Fibroblast of lung (primary cell): Measurements from ENCODE around the gene PACRG. TPM values are rescaled to one million over a fixed set of nuclear protein-coding genes. Genes with fewer than 3 reads are reported as not detected.

Source experiments
- DNase-seq, 2 donors: peaks; one replicate each; pipeline versions ENCODE4 v3.0.0 to v3.0.0-alpha.2; 2010; ENCODE audit warnings: low read depth in 2 of 2
- H2AFZ ChIP-seq: 2 replicates; pipeline ENCODE4 v1.5.1; 2012; ENCODE audit warnings: low read length, control low read depth, inconsistent platforms
- H3K27ac ChIP-seq: 2 replicates; pipeline ENCODE4 v1.5.1; 2011; ENCODE audit warnings: low read length, control low read depth; ENCODE audit not compliant: insufficient read depth
- H3K27me3 ChIP-seq: 2 replicates; pipeline ENCODE4 v1.5.1; 2011; ENCODE audit warnings: mild to moderate bottlenecking, low read length; ENCODE audit not compliant: control insufficient read depth, insufficient read depth
- H3K36me3 ChIP-seq: 2 replicates; pipeline ENCODE4 v1.5.1; 2011; ENCODE audit warnings: low read length; ENCODE audit not compliant: control insufficient read depth, insufficient read depth
- H3K4me1 ChIP-seq: 2 replicates; pipeline ENCODE4 v1.5.1; 2011; ENCODE audit warnings: low read length; ENCODE audit not compliant: control insufficient read depth, insufficient read depth; ENCODE audit errors: extremely low read depth
- H3K4me2 ChIP-seq: 2 replicates; pipeline ENCODE4 v1.5.1; 2011; ENCODE audit warnings: low read length, control low read depth; ENCODE audit not compliant: insufficient read depth; ENCODE audit errors: extremely low read depth
- H3K4me3 ChIP-seq, 4 experiments: fragments of 200-600 bp in 1 of 4; sonication (generic) in 1 of 4; replicated peaks in 1 of 4; 2 replicates each; pipeline ENCODE4 v1.5.1; 2011 to 2016; ENCODE audit warnings: low read length in 4 of 4, low read depth in 3 of 4, mild to moderate bottlenecking in 3 of 4, control low read depth in 2 of 4, inconsistent platforms in 1 of 4, mixed read lengths in 1 of 4; ENCODE audit not compliant: insufficient read depth in 1 of 4; ENCODE audit errors: control extremely low read depth in 1 of 4
- H3K79me2 ChIP-seq: 2 replicates; pipeline ENCODE4 v1.5.1; 2012; ENCODE audit warnings: mild to moderate bottlenecking, low read length, inconsistent platforms; ENCODE audit not compliant: control insufficient read depth, insufficient read depth
- H3K9ac ChIP-seq: 2 replicates; pipeline ENCODE4 v1.5.1; 2011; ENCODE audit warnings: mild to moderate bottlenecking, low read length, control low read depth; ENCODE audit not compliant: insufficient read depth
- H3K9me3 ChIP-seq: 2 replicates; pipeline ENCODE4 v1.5.1; 2012; ENCODE audit warnings: low read depth, low read length; ENCODE audit not compliant: control insufficient read depth, insufficient read depth
- H4K20me1 ChIP-seq: 2 replicates; pipeline ENCODE4 v1.5.1; 2011; ENCODE audit warnings: low read length; ENCODE audit not compliant: control insufficient read depth, insufficient read depth; ENCODE audit errors: extremely low read depth
- EZH2 ChIP-seq: IDR thresholded peaks from 2 replicates; pipeline ENCODE4 v1.5.1; 2012; ENCODE audit warnings: low read length, control low read depth, mild to moderate bottlenecking; ENCODE audit errors: missing control alignments
- polyA plus RNA-seq, 2 donors: library from polyadenylated mRNA; depleted of rRNA in 1 of 2; stranded (reverse) in 1 of 2; unstranded in 1 of 2; fragments of >200 nt; gene quantifications; 2 replicates each; pipeline ENCODE4 v1.2.1, GENCODE V29; 2011 to 2012; ENCODE audit warnings: missing spikeins in 1 of 2
- total RNA-seq: library from RNA; depleted of rRNA; stranded (reverse); fragments of >200 nt; gene quantifications from 2 replicates; pipeline ENCODE4 v1.2.1, GENCODE V29; 2014
- TF ChIP-seq, protein P1 (sequence below), 2 donors: IDR thresholded peaks in 1 of 2; conservative IDR thresholded peaks in 1 of 2; 1 replicate in 1 of 2; 2 replicates in 1 of 2; pipeline ENCODE4 v1.5.1; 2011 to 2012; ENCODE audit warnings: low read length in 2 of 2, control low read depth in 1 of 2, inconsistent platforms in 1 of 2, low read depth in 1 of 2, mild to moderate bottlenecking in 1 of 2

The PACRG gene
- total and polyA plus RNA-seq, 2 donors (not counting 1 experiment from before 2014, with no cell fraction given), result 0.30 to 0.66 TPM

DNA sequence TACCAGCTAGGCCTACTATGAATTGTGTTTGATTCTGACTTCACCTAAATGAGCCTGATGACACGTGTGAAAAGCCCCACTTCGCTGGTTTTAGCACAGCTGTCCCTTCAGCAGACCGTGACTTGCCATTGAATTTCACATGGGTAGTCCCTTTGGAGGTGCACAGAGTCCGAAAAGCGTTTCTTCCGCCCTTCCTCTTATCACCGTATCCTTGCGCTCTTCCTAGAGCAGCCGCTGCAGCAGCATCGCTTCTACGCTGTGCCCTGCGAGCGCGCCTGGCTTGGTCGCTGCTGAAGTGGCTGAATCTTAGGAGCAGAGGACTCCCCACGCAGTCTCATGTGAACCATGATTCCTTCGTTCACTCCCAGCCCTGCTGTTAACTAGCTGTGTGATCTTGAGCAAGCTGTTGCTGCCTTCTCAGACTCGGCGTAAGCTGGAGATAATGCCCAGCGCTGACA, 127.0 kb downstream of the PACRG start:
- no peaks in the 10 kb centered on the region for H3K79me2 ChIP-seq
- no peak overlapping the region for H3K4me2 ChIP-seq
- H2AFZ ChIP-seq, result no peak overlapping the region
- no peaks in the 10 kb centered on the region for H3K4me1 ChIP-seq
- TF ChIP-seq, protein P1, sequence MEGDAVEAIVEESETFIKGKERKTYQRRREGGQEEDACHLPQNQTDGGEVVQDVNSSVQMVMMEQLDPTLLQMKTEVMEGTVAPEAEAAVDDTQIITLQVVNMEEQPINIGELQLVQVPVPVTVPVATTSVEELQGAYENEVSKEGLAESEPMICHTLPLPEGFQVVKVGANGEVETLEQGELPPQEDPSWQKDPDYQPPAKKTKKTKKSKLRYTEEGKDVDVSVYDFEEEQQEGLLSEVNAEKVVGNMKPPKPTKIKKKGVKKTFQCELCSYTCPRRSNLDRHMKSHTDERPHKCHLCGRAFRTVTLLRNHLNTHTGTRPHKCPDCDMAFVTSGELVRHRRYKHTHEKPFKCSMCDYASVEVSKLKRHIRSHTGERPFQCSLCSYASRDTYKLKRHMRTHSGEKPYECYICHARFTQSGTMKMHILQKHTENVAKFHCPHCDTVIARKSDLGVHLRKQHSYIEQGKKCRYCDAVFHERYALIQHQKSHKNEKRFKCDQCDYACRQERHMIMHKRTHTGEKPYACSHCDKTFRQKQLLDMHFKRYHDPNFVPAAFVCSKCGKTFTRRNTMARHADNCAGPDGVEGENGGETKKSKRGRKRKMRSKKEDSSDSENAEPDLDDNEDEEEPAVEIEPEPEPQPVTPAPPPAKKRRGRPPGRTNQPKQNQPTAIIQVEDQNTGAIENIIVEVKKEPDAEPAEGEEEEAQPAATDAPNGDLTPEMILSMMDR (conservative IDR thresholded peaks at IDR 0.05 in 1 of 2, IDR thresholded peaks at IDR 0.05 in 1 of 2; ENCODE audit: low read depth in 1 of 2, low read length in 2 of 2), result no peak
- no peak for TF ChIP-seq EZH2
- H3K27ac ChIP-seq, result no peak overlapping the region
- H4K20me1 ChIP-seq, result no peaks in the 10 kb centered on the region
- no peaks in the 10 kb centered on the region for H3K9me3 ChIP-seq
- H3K27me3 ChIP-seq, result no peaks in the 10 kb centered on the region
- DNase-seq, result peak in 1 of 2 donors; percentile 37
- H3K36me3 ChIP-seq, result no peaks in the 10 kb centered on the region
- H3K4me3 ChIP-seq, result no peak overlapping the region
- H3K9ac ChIP-seq, result no peak overlapping the region

DNA sequence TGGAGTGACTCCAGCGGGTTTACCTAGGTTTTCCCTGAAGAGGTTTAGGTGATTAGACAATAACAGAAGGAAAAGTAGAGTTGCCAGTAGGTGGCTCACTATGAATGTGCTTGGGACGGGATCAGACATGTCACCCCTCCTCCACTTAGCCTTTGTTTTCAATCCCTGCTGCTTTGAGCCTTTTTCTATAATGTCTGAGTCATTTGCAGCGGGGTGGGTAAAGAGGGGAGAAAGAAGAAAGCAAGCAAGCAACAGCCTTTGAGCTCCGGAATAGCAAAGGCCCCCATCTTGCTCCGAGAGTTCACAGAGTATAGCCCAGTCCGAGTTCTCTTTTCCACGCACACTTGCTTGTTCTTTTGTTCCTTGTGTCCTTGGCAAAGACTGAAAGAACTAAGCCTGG, 129.1 kb downstream of the PACRG start:
- H3K4me3 ChIP-seq, result peak overlapping the region in 2 of 4 experiments; percentile 33 to 44
- H3K9me3 ChIP-seq, result no peaks in the 10 kb centered on the region
- H3K4me1 ChIP-seq, result no peaks in the 10 kb centered on the region
- no peak overlapping the region for H3K9ac ChIP-seq
- H3K36me3 ChIP-seq, result no peaks in the 10 kb centered on the region
- H3K27me3 ChIP-seq, result no peaks in the 10 kb centered on the region
- TF ChIP-seq, protein P1 (conservative IDR thresholded peaks at IDR 0.05 in 1 of 2, IDR thresholded peaks at IDR 0.05 in 1 of 2; ENCODE audit: low read depth in 1 of 2, low read length in 2 of 2), result peak; percentile 73 to 75
- TF ChIP-seq EZH2, result no peak
- H3K79me2 ChIP-seq, result no peaks in the 10 kb centered on the region
- H2AFZ ChIP-seq, result peak overlapping the region; percentile 2
- H3K27ac ChIP-seq, result no peak overlapping the region
- H3K4me2 ChIP-seq, result peak overlapping the region; percentile 1
- H4K20me1 ChIP-seq, result no peaks in the 10 kb centered on the region
- DNase-seq, result peak; percentile 83 to 90

DNA sequence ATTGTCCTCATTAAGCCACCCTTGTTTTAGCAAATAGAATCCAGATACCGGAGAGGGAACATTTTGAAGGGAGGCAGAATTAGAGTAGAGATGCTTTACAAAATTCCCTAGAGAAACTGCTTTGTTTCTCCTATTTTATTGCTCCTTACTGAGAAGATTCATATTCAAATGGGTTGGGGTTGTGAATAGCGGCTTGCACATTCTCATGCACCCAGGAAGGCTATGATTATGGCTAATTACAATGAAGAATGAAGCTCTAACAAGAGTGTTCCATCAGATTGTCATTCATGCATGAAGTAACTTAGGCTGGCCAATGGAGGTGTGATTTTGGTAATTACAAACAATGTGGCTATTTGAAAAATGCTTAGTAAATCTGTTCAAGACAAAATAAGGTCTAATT, 129.6 kb downstream of the PACRG start:
- Histone ChIP-seq H3K36me3 (no peaks in the 10 kb centered on the region), H4K20me1 (no peaks in the 10 kb centered on the region)

More for the DNA sequence above, 129.6 kb downstream of the PACRG start:
- Histone ChIP-seq H3K79me2 (no peaks in the 10 kb centered on the region), H3K27ac (no peak overlapping the region), H3K9ac (no peak overlapping the region), H3K4me2 (peak overlapping the region; percentile 1), H3K4me1 (no peaks in the 10 kb centered on the region), H3K9me3 (no peaks in the 10 kb centered on the region), H2AFZ (peak overlapping the region; percentile 2), H3K27me3 (no peaks in the 10 kb centered on the region), H3K4me3 (peak overlapping the region in 2 of 4 experiments; percentile 33 to 44)
- peak in 1 of 2 donors; percentile 10 for DNase-seq
- TF ChIP-seq, protein P1 (conservative IDR thresholded peaks at IDR 0.05 in 1 of 2, IDR thresholded peaks at IDR 0.05 in 1 of 2; ENCODE audit: low read depth in 1 of 2, low read length in 2 of 2), result no peak
- no peak for TF ChIP-seq EZH2
